ENCODE data around the gene MBD1. TPM values are rescaled to one million over a fixed set of nuclear protein-coding genes. Genes with fewer than 3 reads are reported as not detected.

MBD1 gene
- total RNA-seq, 1 donor from 2014 or later = 74.4 TPM

- Histone ChIP-seq H3K36me3 (ENCODE audit: insufficient read depth, low read length) (peaks cover 62% of the 10 kb centered on the region), H3K79me2 (ENCODE audit: insufficient read depth, low read length) (peaks cover 29% of the 10 kb centered on the region), H2AFZ (ENCODE audit: low read depth, low read length) (no peak overlapping the region), H3K4me2 (ENCODE audit: low read length) (no peak overlapping the region), H3K27ac (ENCODE audit: low read depth, low read length) (no peak overlapping the region), H3K27me3 (ENCODE audit: insufficient read depth, low read length) (no peaks in the 10 kb centered on the region), H3K4me3 (ENCODE audit: insufficient read depth, low read depth, low read length) (no peak overlapping the region), H3K4me1 (ENCODE audit: insufficient read depth, low read length) (peaks cover 6% of the 10 kb centered on the region), H3K9ac (ENCODE audit: low read length) (no peak overlapping the region), H3K9me3 (ENCODE audit: insufficient read depth, low read depth, low read length) (no peaks in the 10 kb centered on the region), H4K20me1 (ENCODE audit: insufficient read depth, low read length) (peaks cover 40% of the 10 kb centered on the region)
- Mint-ChIP-seq H3K36me3 (ENCODE audit: low read depth, unreplicated experiment) (peaks cover 39% of the 10 kb centered on the region), H3K27me3 (ENCODE audit: low read depth, unreplicated experiment) (no peaks in the 10 kb centered on the region), H3K4me3 (ENCODE audit: unreplicated experiment) (no peak overlapping the region), H3K4me1 (ENCODE audit: low read depth, unreplicated experiment) (peaks cover 8% of the 10 kb centered on the region), H3K27ac (ENCODE audit: unreplicated experiment) (no peak overlapping the region), H3K9me3 (ENCODE audit: unreplicated experiment) (no peaks in the 10 kb centered on the region)
- FAIRE-seq (no peak), DNase-seq (ENCODE audit: low read depth) (no peak)
- no peak for TF ChIP-seq CTCF (IDR thresholded peaks at IDR 0.05; ENCODE audit: insufficient read depth, low read depth, low read length)
- no peak for TF ChIP-seq EZH2 (IDR thresholded peaks at IDR 0.05; ENCODE audit: insufficient read depth, low read length)
Measured at GRCh38 chr18:50274044-50274442, 7.3 kb downstream of the MBD1 start.

DNA sequence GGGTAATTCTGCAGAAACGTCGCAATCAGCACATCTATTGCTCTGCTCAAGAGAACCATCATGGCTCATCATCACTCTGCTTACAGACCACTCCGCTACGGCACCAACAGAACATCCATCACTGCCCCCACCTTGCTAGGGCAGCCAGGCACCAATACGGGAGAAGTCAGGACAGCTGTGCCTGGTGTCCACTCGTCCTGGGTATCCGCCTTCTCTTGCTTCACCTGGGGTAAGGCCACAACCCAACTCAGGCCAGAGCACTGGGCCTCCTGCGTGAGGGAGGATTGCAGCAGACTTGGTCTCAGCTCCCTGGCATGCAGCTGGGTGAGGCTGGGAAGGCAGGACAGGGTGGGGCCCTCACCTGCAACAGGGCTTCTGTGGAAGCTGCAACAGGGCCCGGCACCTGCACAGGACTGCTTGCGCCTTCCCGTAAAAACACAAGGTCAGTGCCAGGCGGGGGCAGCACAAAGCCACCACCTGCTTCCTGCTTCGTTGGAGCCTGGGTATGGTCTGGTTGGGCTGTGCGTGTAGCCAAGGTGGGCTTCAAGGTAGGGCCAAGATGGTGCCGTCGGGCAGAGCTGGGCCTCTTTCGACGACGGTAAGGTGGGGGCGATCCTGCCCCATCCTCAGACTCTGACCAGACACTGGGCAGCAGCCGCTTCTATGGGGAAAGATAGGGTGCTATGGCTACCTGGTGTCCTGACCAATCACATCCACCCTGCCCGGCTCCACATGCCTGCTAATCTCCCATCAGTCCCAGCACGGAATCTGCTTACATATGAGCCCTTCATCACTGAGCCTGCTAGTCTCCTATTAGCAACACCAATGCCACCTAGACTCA, 7.9 kb downstream of the MBD1 start:
- Histone ChIP-seq H3K36me3 (ENCODE audit: insufficient read depth, low read length) (peaks cover 62% of the 10 kb centered on the region), H3K4me3 (ENCODE audit: insufficient read depth, low read depth, low read length) (no peak overlapping the region), H3K9ac (ENCODE audit: low read length) (no peak overlapping the region), H3K9me3 (ENCODE audit: insufficient read depth, low read depth, low read length) (no peaks in the 10 kb centered on the region), H3K4me1 (ENCODE audit: insufficient read depth, low read length) (peaks cover 6% of the 10 kb centered on the region), H3K4me2 (ENCODE audit: low read length) (no peak overlapping the region), H3K27me3 (ENCODE audit: insufficient read depth, low read length) (no peaks in the 10 kb centered on the region), H2AFZ (ENCODE audit: low read depth, low read length) (no peak overlapping the region), H3K79me2 (ENCODE audit: insufficient read depth, low read length) (peaks cover 24% of the 10 kb centered on the region), H3K27ac (ENCODE audit: low read depth, low read length) (no peak overlapping the region), H4K20me1 (ENCODE audit: insufficient read depth, low read length) (peaks cover 37% of the 10 kb centered on the region)
- no peaks in the 10 kb centered on the region for H3K27me3 Mint-ChIP-seq (ENCODE audit: low read depth, unreplicated experiment)
- DNase-seq (ENCODE audit: low read depth) (no peak), FAIRE-seq (no peak)
- peaks cover 40% of the 10 kb centered on the region for H3K36me3 Mint-ChIP-seq (ENCODE audit: low read depth, unreplicated experiment)
- peaks cover 3% of the 10 kb centered on the region for H3K4me1 Mint-ChIP-seq (ENCODE audit: low read depth, unreplicated experiment)
- no peaks in the 10 kb centered on the region for H3K9me3 Mint-ChIP-seq (ENCODE audit: unreplicated experiment)
- no peak overlapping the region for H3K27ac Mint-ChIP-seq (ENCODE audit: unreplicated experiment)
- TF ChIP-seq CTCF (IDR thresholded peaks at IDR 0.05; ENCODE audit: insufficient read depth, low read depth, low read length) (no peak), EZH2 (IDR thresholded peaks at IDR 0.05; ENCODE audit: insufficient read depth, low read length) (no peak)
- H3K4me3 Mint-ChIP-seq (ENCODE audit: unreplicated experiment) = no peak overlapping the region

DNA sequence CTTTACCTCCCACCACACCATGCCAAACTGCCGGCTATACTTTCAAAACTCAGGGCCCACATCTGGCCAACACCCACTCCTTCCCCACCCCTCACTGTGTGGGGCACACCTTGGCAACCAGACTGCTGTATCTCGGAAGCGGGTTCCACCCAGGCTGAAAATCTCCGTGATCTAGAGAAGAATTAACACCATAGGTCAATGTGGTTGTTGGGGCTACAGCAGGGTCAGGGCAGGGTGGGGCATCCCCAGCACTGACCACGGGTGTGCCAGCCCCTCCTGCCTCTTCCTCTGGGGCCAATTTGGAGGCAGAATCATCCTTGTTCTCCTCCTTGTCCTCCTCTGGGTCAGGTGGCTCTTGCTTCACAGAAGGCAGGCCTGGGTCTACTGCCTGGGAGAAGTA, 8.8 kb downstream of the MBD1 start:
- H3K79me2 ChIP-seq (ENCODE audit: insufficient read depth, low read length) = peaks cover 17% of the 10 kb centered on the region
- no peak overlapping the region for H3K27ac ChIP-seq (ENCODE audit: low read depth, low read length)
- H3K4me3 ChIP-seq (ENCODE audit: insufficient read depth, low read depth, low read length) = no peak overlapping the region
- H3K4me3 Mint-ChIP-seq (ENCODE audit: unreplicated experiment) = no peak overlapping the region
- H4K20me1 ChIP-seq (ENCODE audit: insufficient read depth, low read length) = peaks cover 34% of the 10 kb centered on the region
- H3K4me1 Mint-ChIP-seq (ENCODE audit: low read depth, unreplicated experiment) = no peaks in the 10 kb centered on the region
- H3K36me3 ChIP-seq (ENCODE audit: insufficient read depth, low read length) = peaks cover 62% of the 10 kb centered on the region
- TF ChIP-seq EZH2 (IDR thresholded peaks at IDR 0.05; ENCODE audit: insufficient read depth, low read length) (no peak), CTCF (IDR thresholded peaks at IDR 0.05; ENCODE audit: insufficient read depth, low read depth, low read length) (no peak)
- no peaks in the 10 kb centered on the region for H3K27me3 ChIP-seq (ENCODE audit: insufficient read depth, low read length)
- H3K4me2 ChIP-seq (ENCODE audit: low read length) = no peak overlapping the region
- H3K9me3 ChIP-seq (ENCODE audit: insufficient read depth, low read depth, low read length) = no peaks in the 10 kb centered on the region
- no peaks in the 10 kb centered on the region for H3K9me3 Mint-ChIP-seq (ENCODE audit: unreplicated experiment)
- H3K27ac Mint-ChIP-seq (ENCODE audit: unreplicated experiment) = no peak overlapping the region
- no peak overlapping the region for H2AFZ ChIP-seq (ENCODE audit: low read depth, low read length)
- H3K27me3 Mint-ChIP-seq (ENCODE audit: low read depth, unreplicated experiment) = no peaks in the 10 kb centered on the region
- no peak for DNase-seq (ENCODE audit: low read depth)
- FAIRE-seq = no peak
- peaks cover 1% of the 10 kb centered on the region for H3K4me1 ChIP-seq (ENCODE audit: insufficient read depth, low read length)
- peaks cover 40% of the 10 kb centered on the region for H3K36me3 Mint-ChIP-seq (ENCODE audit: low read depth, unreplicated experiment)
- no peak overlapping the region for H3K9ac ChIP-seq (ENCODE audit: low read length)
